Fibroblast of lung (primary cell): Measurements from ENCODE around the gene LPCAT3.

ENCODE experiments used
- CTCF ChIP-seq, 2 donors: IDR thresholded peaks in 1 of 2; conservative IDR thresholded peaks in 1 of 2; 1 replicate in 1 of 2; 2 replicates in 1 of 2; pipeline ENCODE4 v1.5.1; 2011 to 2012; ENCODE audit warnings: low read length in 2 of 2, control low read depth in 1 of 2, inconsistent platforms in 1 of 2, low read depth in 1 of 2, mild to moderate bottlenecking in 1 of 2
- EZH2 ChIP-seq: IDR thresholded peaks from 2 replicates; pipeline ENCODE4 v1.5.1; 2012; ENCODE audit warnings: low read length, control low read depth, mild to moderate bottlenecking; ENCODE audit errors: missing control alignments

- TF ChIP-seq CTCF (conservative IDR thresholded peaks at IDR 0.05 in 1 of 2, IDR thresholded peaks at IDR 0.05 in 1 of 2; ENCODE audit: low read depth in 1 of 2, low read length in 2 of 2) (no peak), EZH2 (no peak)
These were observed 8.6 kb upstream of the LPCAT3 start for GRCh38 chr12:7026854-7027253.
